T-helper 17 cell (primary cell): ENCODE measurements around the gene CAPN15. TPM values are rescaled to one million over a fixed set of nuclear protein-coding genes. Genes with fewer than 3 reads are reported as not detected.
A peak's percentile ranks its signal among the peaks of the same experiment; 100 is the strongest.

Source experiments
- ATAC-seq: fragments of 150-1000 bp; cut with Tn5 transposase; 2 replicates; pipeline ENCODE4 v1.10.0; 2021; ENCODE audit warnings: mild to moderate bottlenecking, moderate library complexity
- DNase-seq, 3 donors: peaks; one replicate each; pipeline versions ENCODE4 v3.0.0 to v3.0.0-alpha.2; 2020 to 2021
- H3K9me3 ChIP-seq: one replicate; pipeline ENCODE4 v1.7.0; 2013; ENCODE audit warnings: low read length, mild to moderate bottlenecking; ENCODE audit not compliant: control insufficient read depth, poor library complexity, severe bottlenecking
- H3K27ac Mint-ChIP-seq: one replicate; pipeline ENCODE4 v1.8.0; 2022; ENCODE audit warnings: mild to moderate bottlenecking, moderate library complexity, mixed read lengths
- H3K27me3 Mint-ChIP-seq: one replicate; pipeline ENCODE4 v1.8.0; 2022; ENCODE audit warnings: mixed read lengths
- H3K36me3 Mint-ChIP-seq: one replicate; pipeline ENCODE4 v1.8.0; 2022; ENCODE audit warnings: low read depth, mixed read lengths
- H3K4me1 Mint-ChIP-seq: one replicate; pipeline ENCODE4 v1.8.0; 2022; ENCODE audit warnings: mild to moderate bottlenecking, mixed read lengths
- H3K4me3 Mint-ChIP-seq: one replicate; pipeline ENCODE4 v1.8.0; 2022; ENCODE audit warnings: mild to moderate bottlenecking, moderate library complexity, mixed read lengths
- total RNA-seq, 4 donors: library from RNA in 2 of 4; stranded (reverse) in 2 of 4; gene quantifications; one replicate each; pipeline ENCODE4 v1.2.3 and lab custom pipeline; 2022 to 2026

The CAPN15 gene
- total RNA-seq, 2 donors from 2014 or later, result 63.9 to 71.0 TPM

- no peaks in the 10 kb centered on the region for H3K9me3 ChIP-seq
- no peaks in the 10 kb centered on the region for H3K36me3 Mint-ChIP-seq
- no peak overlapping the region for H3K4me3 Mint-ChIP-seq
- no peaks in the 10 kb centered on the region for H3K27me3 Mint-ChIP-seq
- no peak for ATAC-seq
- H3K4me1 Mint-ChIP-seq, result no peaks in the 10 kb centered on the region
- no peak for DNase-seq
- H3K27ac Mint-ChIP-seq, result no peak overlapping the region
Observed at GRCh38 chr16:560701-561412, 33.3 kb downstream of the CAPN15 start.

- H3K9me3 ChIP-seq, result no peaks in the 10 kb centered on the region
- Mint-ChIP-seq H3K27ac (no peak overlapping the region), H3K4me3 (no peak overlapping the region), H3K27me3 (no peaks in the 10 kb centered on the region), H3K4me1 (peaks cover under 1% of the 10 kb centered on the region), H3K36me3 (no peaks in the 10 kb centered on the region)
- DNase-seq, result no peak
- no peak for ATAC-seq
Observed at GRCh38 chr16:561413-561794, 33.9 kb downstream of the CAPN15 start.

GRCh38 chr16:561957-562938 lies 34.7 kb downstream of the CAPN15 start:
- DNase-seq (no peak), ATAC-seq (no peak)
- Mint-ChIP-seq H3K36me3 (no peaks in the 10 kb centered on the region), H3K4me3 (no peak overlapping the region), H3K27ac (no peak overlapping the region), H3K27me3 (no peaks in the 10 kb centered on the region), H3K4me1 (peaks cover 9% of the 10 kb centered on the region)
- no peaks in the 10 kb centered on the region for H3K9me3 ChIP-seq

DNA sequence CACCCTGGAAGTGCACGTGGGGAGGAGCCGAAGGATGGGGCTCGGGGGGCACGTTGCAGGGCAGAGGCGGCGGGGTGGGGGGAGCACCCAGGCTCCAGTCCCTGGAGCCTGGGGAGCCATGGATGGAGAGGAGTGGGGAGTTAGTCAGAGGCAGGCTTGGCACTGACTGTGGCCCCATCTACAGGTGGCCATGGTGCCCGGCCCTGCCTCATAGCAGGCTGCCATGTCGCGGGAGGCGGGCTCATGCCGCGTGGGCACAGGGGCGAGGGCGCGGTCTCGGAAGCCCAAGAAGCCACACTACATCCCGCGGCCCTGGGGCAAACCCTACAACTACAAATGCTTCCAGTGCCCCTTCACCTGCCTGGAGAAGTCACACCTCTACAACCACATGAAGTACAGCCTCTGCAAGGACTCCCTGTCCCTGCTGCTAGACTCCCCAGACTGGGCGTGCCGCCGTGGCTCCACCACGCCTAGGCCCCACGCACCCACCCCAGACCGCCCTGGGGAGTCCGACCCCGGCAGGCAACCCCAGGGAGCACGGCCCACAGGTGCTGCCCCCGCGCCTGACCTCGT lies 35.6 kb downstream of the CAPN15 start:
- Mint-ChIP-seq H3K27me3 (no peaks in the 10 kb centered on the region), H3K4me1 (peaks cover 9% of the 10 kb centered on the region), H3K27ac (no peak overlapping the region), H3K36me3 (no peaks in the 10 kb centered on the region), H3K4me3 (no peak overlapping the region)
- DNase-seq, result no peak
- H3K9me3 ChIP-seq, result no peaks in the 10 kb centered on the region
- ATAC-seq, result no peak

GRCh38 chr16:564690-565418 lies 37.3 kb downstream of the CAPN15 start:
- H3K4me3 Mint-ChIP-seq, result no peak overlapping the region
- H3K4me1 Mint-ChIP-seq, result peaks cover 12% of the 10 kb centered on the region
- DNase-seq (no peak), ATAC-seq (no peak)
- no peaks in the 10 kb centered on the region for H3K27me3 Mint-ChIP-seq
- H3K9me3 ChIP-seq, result no peaks in the 10 kb centered on the region
- H3K27ac Mint-ChIP-seq, result no peak overlapping the region
- no peaks in the 10 kb centered on the region for H3K36me3 Mint-ChIP-seq

GRCh38 chr16:565419-566330 lies 38.2 kb downstream of the CAPN15 start:
- no peaks in the 10 kb centered on the region for H3K27me3 Mint-ChIP-seq
- no peak for ATAC-seq
- H3K36me3 Mint-ChIP-seq, result no peaks in the 10 kb centered on the region
- no peak overlapping the region for H3K4me3 Mint-ChIP-seq
- no peak for DNase-seq
- H3K4me1 Mint-ChIP-seq, result peaks cover 14% of the 10 kb centered on the region
- H3K9me3 ChIP-seq, result no peaks in the 10 kb centered on the region
- no peak overlapping the region for H3K27ac Mint-ChIP-seq

DNA sequence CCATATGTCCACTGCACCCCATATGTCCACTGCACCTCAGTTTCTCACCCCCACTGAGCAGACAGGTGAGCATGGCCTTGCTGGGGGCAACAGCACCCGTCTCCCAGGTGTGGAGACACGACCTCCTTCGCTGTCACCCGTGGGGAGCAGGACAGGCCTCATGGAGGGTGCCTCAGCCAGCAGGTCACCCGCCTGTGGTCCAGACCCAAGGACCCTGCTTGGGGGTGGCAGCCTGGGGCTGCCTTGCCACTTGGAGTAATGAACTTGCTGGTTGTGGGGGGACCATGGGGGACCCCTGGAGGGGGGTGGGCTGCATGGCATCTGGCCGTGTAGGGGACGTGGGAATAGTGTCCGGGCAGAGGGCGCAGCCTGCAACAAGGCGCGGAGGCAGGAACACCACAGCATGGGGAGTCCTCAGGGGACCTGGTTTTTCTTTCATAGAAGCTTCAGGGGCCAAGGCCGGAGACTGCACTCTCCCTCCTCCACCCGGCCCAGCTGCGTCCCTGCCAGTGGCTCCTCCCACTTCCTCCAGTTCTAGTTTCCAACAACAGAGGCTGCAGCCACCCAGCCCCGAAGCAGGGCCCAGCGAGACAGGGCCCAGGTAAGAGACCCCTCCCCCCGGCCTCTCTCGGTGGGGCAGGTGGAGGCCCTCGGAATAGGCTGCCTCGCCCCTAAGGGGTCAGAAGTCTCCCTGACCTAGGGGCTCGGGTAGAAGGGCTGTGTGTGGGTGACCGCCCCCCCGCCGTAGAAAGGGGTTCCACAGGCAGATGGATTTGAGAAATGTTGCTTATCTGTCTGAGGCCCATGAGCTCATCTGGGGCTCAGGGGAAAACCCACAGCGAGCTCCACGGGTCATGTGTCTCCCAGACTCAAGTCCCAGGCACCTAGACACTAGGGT lies 39.2 kb downstream of the CAPN15 start, which contains the start of gene NHLRC4:
Gene NHLRC4, plus strand, starts transcription at position 531 of the 898 bp plus-strand sequence. CDS start 1,043 bp downstream, outside the sequence.
- peaks cover 24% of the 10 kb centered on the region for H3K4me1 Mint-ChIP-seq
- ATAC-seq (peak; percentile 47), DNase-seq (peak in 2 of 3 donors; percentile 25 to 27)
- H3K27ac Mint-ChIP-seq, result peak within 1 kb of the TSS; percentile 73
- no peaks in the 10 kb centered on the region for H3K9me3 ChIP-seq
- no peaks in the 10 kb centered on the region for H3K27me3 Mint-ChIP-seq
- H3K36me3 Mint-ChIP-seq, result no peaks in the 10 kb centered on the region
- H3K4me3 Mint-ChIP-seq, result peak within 1 kb of the TSS; percentile 78

DNA sequence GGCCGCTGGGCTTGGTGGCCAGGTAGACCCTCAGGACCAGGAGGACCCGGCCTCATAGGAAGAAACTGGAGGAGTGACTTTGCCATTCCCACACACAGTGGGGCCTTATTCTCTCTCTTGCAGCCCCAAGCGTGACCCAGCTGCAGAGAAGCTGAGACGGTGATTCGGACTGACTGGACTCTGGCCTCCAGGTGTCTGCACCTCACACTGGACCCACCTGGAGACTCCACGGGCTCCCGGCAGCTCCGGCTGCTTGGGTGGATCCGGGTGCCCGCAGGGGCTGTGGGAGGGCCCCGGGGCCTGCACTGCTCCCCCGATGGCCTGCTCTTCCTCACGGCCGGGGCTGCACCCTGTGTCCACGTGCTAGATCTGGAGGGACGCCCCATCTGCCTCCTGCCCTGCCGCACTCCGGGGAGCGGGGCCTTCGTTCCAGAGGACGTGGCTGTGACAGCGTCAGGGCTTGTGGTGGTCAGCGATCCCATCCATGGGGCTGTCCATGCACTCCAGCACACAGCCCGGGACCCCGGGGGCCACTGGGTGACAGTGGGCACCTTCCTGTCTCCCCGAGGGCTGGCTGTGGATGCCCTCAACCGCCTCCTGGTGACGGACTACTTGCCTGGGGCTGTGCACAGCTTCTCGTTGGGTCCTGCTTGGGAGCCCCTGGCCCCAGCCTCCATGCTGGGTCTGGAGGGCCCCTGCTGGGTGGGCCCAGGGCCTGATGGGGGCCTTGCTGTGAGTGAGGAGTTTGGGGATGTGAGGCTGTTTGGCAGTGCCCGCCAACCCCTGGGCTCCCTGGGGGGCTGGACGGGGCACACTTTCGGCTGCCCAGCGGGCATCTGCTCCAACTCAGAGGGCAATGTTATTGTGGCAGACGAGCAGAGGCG lies 40.1 kb downstream of the CAPN15 start:
- H3K4me3 Mint-ChIP-seq, result peak overlapping the region; percentile 78
- H3K9me3 ChIP-seq, result no peaks in the 10 kb centered on the region
- no peaks in the 10 kb centered on the region for H3K36me3 Mint-ChIP-seq
- H3K4me1 Mint-ChIP-seq, result peaks cover 27% of the 10 kb centered on the region
- no peak for ATAC-seq
- H3K27me3 Mint-ChIP-seq, result no peaks in the 10 kb centered on the region
- DNase-seq, result no peak
- H3K27ac Mint-ChIP-seq, result peak overlapping the region; percentile 73

DNA sequence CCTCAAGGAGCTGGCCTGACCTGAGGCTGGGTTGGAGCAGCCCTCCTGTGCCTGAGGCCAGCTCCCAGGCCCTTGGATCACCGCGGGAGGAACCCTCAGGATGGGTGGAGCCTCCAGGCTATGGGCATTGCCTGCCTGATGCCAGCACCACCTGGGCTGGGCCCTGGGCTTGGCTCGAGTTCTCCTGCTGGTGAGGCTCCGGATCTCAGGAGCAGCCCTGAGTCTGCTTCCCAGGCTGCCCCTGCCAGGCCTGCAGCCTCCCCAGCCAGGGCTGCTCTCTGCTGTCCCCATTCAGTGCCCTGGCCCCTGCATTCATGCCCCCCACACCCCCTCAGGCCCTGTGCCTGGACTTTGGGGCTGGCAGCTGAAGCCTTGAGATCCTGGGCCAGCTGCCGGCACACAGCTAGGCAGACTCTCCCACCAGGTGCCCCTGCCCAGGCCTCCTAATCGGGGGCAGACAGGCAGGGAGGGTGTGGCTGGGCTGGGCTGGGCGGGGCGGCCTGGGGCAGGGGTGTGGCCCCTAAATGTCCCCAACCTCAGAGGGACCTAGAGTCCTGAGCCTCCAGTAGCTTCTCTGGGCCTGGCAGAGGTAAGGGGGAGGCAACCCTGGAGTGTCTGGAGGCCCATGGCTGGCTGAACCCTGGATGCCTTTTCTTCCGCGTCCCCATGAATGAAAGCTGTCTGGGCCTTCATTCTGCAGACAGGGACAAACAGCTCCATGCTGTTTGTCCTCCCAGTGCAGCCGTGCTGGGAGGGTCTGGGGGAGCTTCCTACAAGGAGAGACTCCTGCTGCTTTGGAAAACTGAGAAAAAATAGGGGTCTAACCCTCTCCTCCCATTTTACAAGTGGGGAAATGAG lies 41.1 kb downstream of the CAPN15 start:
- Mint-ChIP-seq H3K27ac (peak overlapping the region; percentile 90), H3K27me3 (no peaks in the 10 kb centered on the region), H3K36me3 (no peaks in the 10 kb centered on the region), H3K4me3 (peak overlapping the region; percentile 92), H3K4me1 (peaks cover 27% of the 10 kb centered on the region)
- H3K9me3 ChIP-seq, result no peaks in the 10 kb centered on the region
- no peak for ATAC-seq
- no peak for DNase-seq
